GM19193 (cell line): Measurements from ENCODE around the gene TRIM13.
A peak's percentile ranks its signal among the peaks of the same experiment; 100 is the strongest.

Source experiments
- POLR2A ChIP-seq: IDR thresholded peaks from 4 replicates; pipeline ENCODE4 v1.6.1; 2011; ENCODE audit not compliant: insufficient read depth, insufficient read length; ENCODE audit errors: extremely low read depth

Gene TRIM13

GRCh38 chr13:49993111-49993510 lies 3.7 kb upstream of the TRIM13 start:
- no peak for TF ChIP-seq POLR2A

- no peak for TF ChIP-seq POLR2A
Observed at GRCh38 chr13:49993666-49994065, 3.2 kb upstream of the TRIM13 start.

GRCh38 chr13:49995625-49996101 lies 1.2 kb upstream of the TRIM13 start:
- no peak for TF ChIP-seq POLR2A

- TF ChIP-seq POLR2A: peak; percentile 72
Observed at GRCh38 chr13:49996161-49996915, 504 bp upstream of the TRIM13 start.

- no peak for TF ChIP-seq POLR2A
Observed at GRCh38 chr13:49997955-49998354, 1.1 kb downstream of the TRIM13 start.

GRCh38 chr13:49998714-49999624 lies 2.1 kb downstream of the TRIM13 start:
- no peak for TF ChIP-seq POLR2A

- TF ChIP-seq POLR2A: no peak
Observed at GRCh38 chr13:50001287-50001686, 4.4 kb downstream of the TRIM13 start.

- TF ChIP-seq POLR2A: no peak
Observed at GRCh38 chr13:50006426-50007135, 9.7 kb downstream of the TRIM13 start.

- TF ChIP-seq POLR2A: no peak
Observed at GRCh38 chr13:50011461-50011860, 14.6 kb downstream of the TRIM13 start.

GRCh38 chr13:50012396-50013169 lies 15.7 kb downstream of the TRIM13 start:
- TF ChIP-seq POLR2A: no peak

- TF ChIP-seq POLR2A: no peak
Observed at GRCh38 chr13:50014386-50014785, 17.5 kb downstream of the TRIM13 start.

- TF ChIP-seq POLR2A: no peak
Observed at GRCh38 chr13:50015258-50015657, 18.4 kb downstream of the TRIM13 start, which contains the start of gene KCNRG. KCNRG (plus strand) TSS chr13:50015444; CDS start chr13:50015494, 50 bp downstream.

GRCh38 chr13:50015750-50016149 lies 18.9 kb downstream of the TRIM13 start:
- no peak for TF ChIP-seq POLR2A

- no peak for TF ChIP-seq POLR2A
Observed at GRCh38 chr13:50016444-50016843, 19.6 kb downstream of the TRIM13 start.
